HepG2 (cell line): ENCODE measurements around the gene SLC35D3. TPM values are rescaled to one million over a fixed set of nuclear protein-coding genes. Genes with fewer than 3 reads are reported as not detected.

ENCODE experiments used
- ARID5B ChIP-seq: IDR thresholded peaks from 2 replicates; pipeline ENCODE4 v1.4.0; 2020; ENCODE audit warnings: mild to moderate bottlenecking, missing genetic modification reagents
- ATF1 ChIP-seq: IDR thresholded peaks from 2 replicates; pipeline ENCODE4 v1.6.1; 2016; ENCODE audit warnings: mild to moderate bottlenecking, control low read depth
- CSRNP2 ChIP-seq: sonication (generic); formaldehyde crosslinking; conservative IDR thresholded peaks from 2 replicates; pipeline ENCODE4 v1.8.0; 2022; ENCODE audit warnings: low read depth, missing genetic modification reagents
- FOXA3 ChIP-seq: IDR thresholded peaks from 2 replicates; pipeline ENCODE4 v1.6.1; 2016; ENCODE audit warnings: missing genetic modification reagents, missing compliant biosample characterization
- HDAC2 ChIP-seq: sonication (generic); formaldehyde crosslinking; IDR thresholded peaks from 2 replicates; pipeline ENCODE4 v1.4.0; 2020; ENCODE audit warnings: missing genetic modification reagents
- ISL2 ChIP-seq: sonication (generic); formaldehyde crosslinking; IDR thresholded peaks from 2 replicates; pipeline ENCODE4 v1.5.0; 2020; ENCODE audit warnings: missing genetic modification reagents
- KDM3A ChIP-seq: IDR thresholded peaks from 2 replicates; pipeline ENCODE4 v1.6.1; 2018; ENCODE audit warnings: low read depth, missing compliant biosample characterization
- NCOA2 ChIP-seq: sonication (generic); formaldehyde crosslinking; IDR thresholded peaks from 2 replicates; pipeline ENCODE4 v1.8.0; 2022; ENCODE audit warnings: inconsistent platforms
- NFIC ChIP-seq: IDR thresholded peaks from 2 replicates; pipeline ENCODE4 v1.6.1; 2012; ENCODE audit warnings: mild to moderate bottlenecking, low read length, inconsistent platforms
- NKX3-1 ChIP-seq: sonication (generic); formaldehyde crosslinking; IDR thresholded peaks from 2 replicates; pipeline ENCODE4 v1.5.0; 2020; ENCODE audit warnings: missing genetic modification reagents
- NR2F6 ChIP-seq, 2 experiments: IDR thresholded peaks; 2 replicates each; pipeline ENCODE4 v1.6.1; 2016; ENCODE audit warnings: antibody characterized with exemption in 1 of 2, mild to moderate bottlenecking in 1 of 2
- PITX1 ChIP-seq: sonication (generic); formaldehyde crosslinking; IDR thresholded peaks from 2 replicates; pipeline ENCODE4 v1.5.1; 2020; ENCODE audit warnings: mild to moderate bottlenecking, missing genetic modification reagents
- RARA ChIP-seq: IDR thresholded peaks from 2 replicates; pipeline ENCODE4 v1.6.1; 2016; ENCODE audit warnings: missing genetic modification reagents, missing compliant biosample characterization
- SKI ChIP-seq: fragments of 450-650 bp; IDR thresholded peaks from one replicate; pipeline ENCODE4 v1.6.1; 2018; ENCODE audit warnings: mild to moderate bottlenecking; ENCODE audit not compliant: partially characterized antibody
- SP5 ChIP-seq: IDR thresholded peaks from 2 replicates; pipeline ENCODE4 v1.6.1; 2016; ENCODE audit warnings: low read depth, borderline replicate concordance
- TBX3 ChIP-seq: fragments of 450-650 bp; IDR thresholded peaks from 2 replicates; pipeline ENCODE4 v1.6.1; 2017; ENCODE audit warnings: antibody characterized with exemption, mild to moderate bottlenecking, inconsistent platforms, borderline replicate concordance
- TCF7 ChIP-seq: sonication (generic); IDR thresholded peaks from 2 replicates; pipeline ENCODE4 v1.6.1; 2016; ENCODE audit warnings: antibody characterized with exemption, low read depth
- TCF7L2 ChIP-seq: IDR thresholded peaks from 2 replicates; pipeline ENCODE4 v1.6.1; 2011; ENCODE audit warnings: mild to moderate bottlenecking, low read depth, low read length, moderate library complexity
- ZNF205 ChIP-seq: IDR thresholded peaks from 2 replicates; pipeline ENCODE4 v1.6.1; 2018; ENCODE audit warnings: missing biosample characterization, missing genetic modification reagents
- ZNF609 ChIP-seq: sonication (generic); formaldehyde crosslinking; IDR thresholded peaks from 2 replicates; pipeline ENCODE4 v1.4.0; 2020; ENCODE audit warnings: mild to moderate bottlenecking, missing genetic modification reagents, borderline replicate concordance
- ZNF703 ChIP-seq: sonication (generic); formaldehyde crosslinking; IDR thresholded peaks from 2 replicates; pipeline ENCODE4 v1.5.1; 2020; ENCODE audit warnings: missing genetic modification reagents, mild to moderate bottlenecking, moderate library complexity, borderline replicate concordance
- polyA plus RNA-seq, 8 experiments: library from polyadenylated mRNA; depleted of rRNA in 3 of 8; stranded (reverse) in 7 of 8; unstranded in 1 of 8; fragments of >200 nt; fragmentation: Illumina TruSeq in 4 of 8; extraction: Trizol in 4 of 8; gene quantifications; 2 replicates each; pipeline versions ENCODE4 v1.2.1 to v1.2.3, GENCODE V29; 2011 to 2016; ENCODE audit warnings: low read depth in 4 of 8, missing spikeins in 1 of 8, mixed read lengths in 1 of 8; ENCODE audit not compliant: insufficient read depth in 1 of 8
- total RNA-seq, 5 experiments: library from RNA; depleted of rRNA; stranded (reverse); fragments of >200 nt; fragmentation: Illumina TruSeq; extraction: Trizol; gene quantifications; 2 replicates each; pipeline ENCODE4 v1.2.3, GENCODE V29; 2016; ENCODE audit warnings: low read depth in 1 of 5

SLC35D3 gene
- total and polyA plus RNA-seq, 2 of the 13 experiments (the other 11 are each of a cell fraction or from before 2014, with no cell fraction given) = not detected

GRCh38 chr6:136887953-136888352 lies 34.1 kb upstream of the SLC35D3 start (continued):
- TF ChIP-seq CSRNP2 = no peak
- TF ChIP-seq ZNF609 (CRISPR knock-in tag) = peak; percentile 98
- TF ChIP-seq SKI = peak; percentile 25
- peak; percentile 47; the same call in 1 of the 2 replicates for TF ChIP-seq SP5 (CRISPR knock-in tag)
- peak; percentile 91 for TF ChIP-seq ISL2 (CRISPR knock-in tag)
- TF ChIP-seq NFIC = peak; percentile 100
- peak; percentile 91 for TF ChIP-seq NKX3-1
- TF ChIP-seq KDM3A = no peak
- TF ChIP-seq NCOA2 = peak; percentile 59; the same call in 1 of the 2 replicates
- TF ChIP-seq HDAC2 (CRISPR knock-in tag) = peak; percentile 78
- peak; percentile 76 for TF ChIP-seq RARA
- TF ChIP-seq FOXA3 = peak; percentile 91
- peak; percentile 97 for TF ChIP-seq TCF7
- TF ChIP-seq ATF1 (CRISPR knock-in tag) = 0 out of 2 replicates have a peak, but pooled peaks have one; percentile 28
- TF ChIP-seq ARID5B = peak; percentile 90
- peak; percentile 80 for TF ChIP-seq ZNF703
- peak; percentile 98 for TF ChIP-seq TCF7L2
- peak; percentile 100 for TF ChIP-seq NR2F6 (IDR thresholded peaks at IDR 0.05)
- peak; percentile 96 for TF ChIP-seq NR2F6 (CRISPR knock-in tag; IDR thresholded peaks at IDR 0.05)
- TF ChIP-seq PITX1 (CRISPR knock-in tag) = peak; percentile 99
- TF ChIP-seq TBX3 = peak; percentile 94; the same call in 1 of the 2 replicates
- TF ChIP-seq ZNF205 (CRISPR knock-in tag) = 0 out of 2 replicates have a peak, but pooled peaks have one; percentile 30
- TF ChIP-seq, all 625 proteins: peak for 62
